Upper lobe of left lung (tissue), 4 donors: ENCODE results near the gene AACS.

ENCODE experiments used
- EP300 ChIP-seq, 4 donors: sonication (generic); formaldehyde crosslinking; IDR thresholded peaks; one replicate each; pipeline ENCODE4 v1.5.1; 2017; ENCODE audit warnings: antibody characterized with exemption in 4 of 4, control low read depth in 2 of 4
- POLR2A ChIP-seq, 4 donors: fragments of 450-650 bp; IDR thresholded peaks; one replicate each; pipeline ENCODE4 v1.5.1; 2016 to 2017; ENCODE audit warnings: antibody characterized with exemption in 4 of 4, mild to moderate bottlenecking in 2 of 4
- POLR2AphosphoS5 ChIP-seq, 2 donors: sonication (generic); formaldehyde crosslinking; IDR thresholded peaks; one replicate each; pipeline ENCODE4 v1.5.1; 2017; ENCODE audit warnings: antibody characterized with exemption in 2 of 2
- TF ChIP-seq, protein P1 (sequence below), 6 experiments: fragments of 450-650 bp in 4 of 6; fragments of 200-600 bp in 2 of 6; sonication (generic) in 2 of 6; IDR thresholded peaks; one replicate each; pipeline ENCODE4 v1.5.1; 2016 to 2019; ENCODE audit warnings: antibody characterized with exemption in 6 of 6

DNA sequence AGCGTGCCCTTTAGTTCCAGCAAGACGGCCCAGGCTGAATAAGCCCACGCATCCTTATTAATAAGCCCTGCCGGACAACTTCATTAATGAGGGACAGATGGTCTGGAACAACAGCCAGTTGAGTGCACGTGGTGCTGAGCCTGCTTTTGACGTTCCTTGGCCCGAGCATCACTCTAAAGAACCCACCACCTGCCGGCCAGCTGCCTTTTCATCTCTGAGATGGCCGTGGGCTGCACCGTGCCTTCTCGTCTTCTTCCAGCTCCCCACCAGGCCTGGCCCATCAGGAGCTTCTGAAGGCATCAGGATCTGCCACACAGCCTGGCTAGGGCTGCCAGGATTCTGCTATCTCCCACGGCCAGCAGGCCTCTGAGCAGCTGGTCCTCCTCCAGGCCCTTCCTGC is 80.0 kb downstream of the AACS start:
- TF ChIP-seq, protein P1, sequence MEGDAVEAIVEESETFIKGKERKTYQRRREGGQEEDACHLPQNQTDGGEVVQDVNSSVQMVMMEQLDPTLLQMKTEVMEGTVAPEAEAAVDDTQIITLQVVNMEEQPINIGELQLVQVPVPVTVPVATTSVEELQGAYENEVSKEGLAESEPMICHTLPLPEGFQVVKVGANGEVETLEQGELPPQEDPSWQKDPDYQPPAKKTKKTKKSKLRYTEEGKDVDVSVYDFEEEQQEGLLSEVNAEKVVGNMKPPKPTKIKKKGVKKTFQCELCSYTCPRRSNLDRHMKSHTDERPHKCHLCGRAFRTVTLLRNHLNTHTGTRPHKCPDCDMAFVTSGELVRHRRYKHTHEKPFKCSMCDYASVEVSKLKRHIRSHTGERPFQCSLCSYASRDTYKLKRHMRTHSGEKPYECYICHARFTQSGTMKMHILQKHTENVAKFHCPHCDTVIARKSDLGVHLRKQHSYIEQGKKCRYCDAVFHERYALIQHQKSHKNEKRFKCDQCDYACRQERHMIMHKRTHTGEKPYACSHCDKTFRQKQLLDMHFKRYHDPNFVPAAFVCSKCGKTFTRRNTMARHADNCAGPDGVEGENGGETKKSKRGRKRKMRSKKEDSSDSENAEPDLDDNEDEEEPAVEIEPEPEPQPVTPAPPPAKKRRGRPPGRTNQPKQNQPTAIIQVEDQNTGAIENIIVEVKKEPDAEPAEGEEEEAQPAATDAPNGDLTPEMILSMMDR (IDR thresholded peaks at IDR 0.05), result no peak
- TF ChIP-seq POLR2AphosphoS5 (IDR thresholded peaks at IDR 0.05) (no peak), POLR2A (IDR thresholded peaks at IDR 0.05) (no peak), EP300 (IDR thresholded peaks at IDR 0.05) (no peak)
